NCI-H2227 treated with DMSO at 0.1 percent for 48 hours (cell line): ENCODE measurements around the gene PTGER1.

ENCODE experiments used
- DNase-seq: peaks from one replicate; lab custom pipeline; 2025; lab: John Stamatoyannopoulos, UW

The PTGER1 gene

GRCh38 chr19:14502334-14503092 is 27.4 kb upstream of the PTGER1 start:
- DNase-seq: no peak

- no peak for DNase-seq
These were observed 22.2 kb upstream of the PTGER1 start for GRCh38 chr19:14497228-14497921.

- DNase-seq: no peak
These were observed 21.7 kb upstream of the PTGER1 start for GRCh38 chr19:14496834-14497227.

- DNase-seq: peak; percentile 94
These were observed 21.1 kb upstream of the PTGER1 start, which contains the start of gene GIPC1 for GRCh38 chr19:14496029-14496833. Gene GIPC1, minus strand, starts transcription at chr19:14496127. Its CDS starts 13,151 bp downstream, at chr19:14482976.

GRCh38 chr19:14495672-14496028 is 20.5 kb upstream of the PTGER1 start:
- no peak for DNase-seq

GRCh38 chr19:14494910-14495671 is 19.9 kb upstream of the PTGER1 start:
- DNase-seq: no peak

GRCh38 chr19:14494411-14494810 is 19.3 kb upstream of the PTGER1 start:
- no peak for DNase-seq

- DNase-seq: no peak
These were observed 17.7 kb upstream of the PTGER1 start for GRCh38 chr19:14492756-14493337.

GRCh38 chr19:14487370-14488125 is 12.4 kb upstream of the PTGER1 start:
- no peak for DNase-seq

GRCh38 chr19:14482172-14482941 is 7.2 kb upstream of the PTGER1 start:
- no peak for DNase-seq

GRCh38 chr19:14480700-14481079 is 5.5 kb upstream of the PTGER1 start:
- DNase-seq: no peak

- DNase-seq: no peak
These were observed 5.0 kb upstream of the PTGER1 start for GRCh38 chr19:14479975-14480699.

GRCh38 chr19:14479309-14479974 is 4.3 kb upstream of the PTGER1 start:
- no peak for DNase-seq

GRCh38 chr19:14478113-14478545 is 3.0 kb upstream of the PTGER1 start:
- no peak for DNase-seq

GRCh38 chr19:14477418-14478112 is 2.4 kb upstream of the PTGER1 start:
- no peak for DNase-seq

GRCh38 chr19:14476673-14477401 is 1.7 kb upstream of the PTGER1 start:
- no peak for DNase-seq

- DNase-seq: no peak
These were observed 1.1 kb upstream of the PTGER1 start for GRCh38 chr19:14476327-14476672.

GRCh38 chr19:14474827-14475226 is 327 bp downstream of the PTGER1 start:
- no peak for DNase-seq
